Coronary artery (tissue), 2 donors: ENCODE data around the gene SEMA3B.

Experiments used
- DNase-seq: peaks from one replicate; pipeline ENCODE4 v3.0.0-alpha.2; 2017; ENCODE audit warnings: low spot score
- H3K27ac ChIP-seq, 2 donors: fragments of 200-600 bp; sonication (generic); one replicate each; pipeline ENCODE4 v1.5.1; 2016 to 2019
- H3K4me3 ChIP-seq: fragments of 200-600 bp; sonication (generic); 2 replicates; pipeline ENCODE4 v1.5.1; 2016; ENCODE audit warnings: mild to moderate bottlenecking, moderate library complexity
- CTCF ChIP-seq: fragments of 200-600 bp; sonication (generic); IDR thresholded peaks from one replicate; pipeline ENCODE4 v1.5.1; 2019; ENCODE audit warnings: antibody characterized with exemption

SEMA3B gene

GRCh38 chr3:50249457-50249856, 19.5 kb upstream of the SEMA3B start:
- no peak overlapping the region for H3K4me3 ChIP-seq
- no peak for TF ChIP-seq CTCF
- no peak for DNase-seq
- peak overlapping the region; percentile 48 to 91 for H3K27ac ChIP-seq

GRCh38 chr3:50250514-50250913, 18.4 kb upstream of the SEMA3B start:
- no peak for TF ChIP-seq CTCF
- Histone ChIP-seq H3K27ac (peak overlapping the region in 1 of 2 donors; percentile 91), H3K4me3 (no peak overlapping the region)
- no peak for DNase-seq

- no peak overlapping the region for H3K4me3 ChIP-seq
- H3K27ac ChIP-seq = peak overlapping the region in 1 of 2 donors; percentile 85
- TF ChIP-seq CTCF = no peak
- no peak for DNase-seq
These were observed 17.7 kb upstream of the SEMA3B start for GRCh38 chr3:50251220-50251619.

GRCh38 chr3:50254577-50255250, 14.2 kb upstream of the SEMA3B start:
- peak overlapping the region; percentile 72 to 85 for H3K27ac ChIP-seq
- DNase-seq = no peak
- no peak overlapping the region for H3K4me3 ChIP-seq
- no peak for TF ChIP-seq CTCF

- no peak for DNase-seq
- TF ChIP-seq CTCF = no peak
- Histone ChIP-seq H3K4me3 (no peak overlapping the region), H3K27ac (peak overlapping the region; percentile 72 to 85)
These were observed 13.7 kb upstream of the SEMA3B start for GRCh38 chr3:50255251-50255615.

- TF ChIP-seq CTCF = no peak
- H3K27ac ChIP-seq = peak overlapping the region; percentile 13 to 48
- no peak for DNase-seq
- H3K4me3 ChIP-seq = no peak overlapping the region
These were observed 11.7 kb upstream of the SEMA3B start for GRCh38 chr3:50256978-50257890.
